Fibroblast of skin of right biceps (primary cell): Measurements from ENCODE around the gene ARL10.

Source experiments
- DNase-seq: peaks from one replicate; pipeline ENCODE4 v3.0.0-alpha.2; 2013

Gene ARL10

GRCh38 chr5:176362233-176362490 lies 3.1 kb upstream of the ARL10 start:
- DNase-seq, result no peak

- no peak for DNase-seq
These were observed 429 bp upstream of the ARL10 start for GRCh38 chr5:176364765-176365350.

- no peak for DNase-seq
These were observed 1.1 kb downstream of the ARL10 start for GRCh38 chr5:176366232-176366894.

GRCh38 chr5:176368726-176369125 lies 3.4 kb downstream of the ARL10 start:
- no peak for DNase-seq

- DNase-seq, result no peak
These were observed 4.8 kb downstream of the ARL10 start for GRCh38 chr5:176369934-176370711.

GRCh38 chr5:176371621-176372539 lies 6.6 kb downstream of the ARL10 start:
- DNase-seq, result no peak

GRCh38 chr5:176373100-176373818 lies 8.0 kb downstream of the ARL10 start:
- peak; percentile 13 for DNase-seq

GRCh38 chr5:176379881-176380280 lies 14.6 kb downstream of the ARL10 start:
- DNase-seq, result no peak

- no peak for DNase-seq
These were observed 16.1 kb downstream of the ARL10 start for GRCh38 chr5:176381423-176381822.

- no peak for DNase-seq
These were observed 16.7 kb downstream of the ARL10 start for GRCh38 chr5:176381979-176382378.

GRCh38 chr5:176382721-176383120 lies 17.4 kb downstream of the ARL10 start:
- DNase-seq, result no peak

GRCh38 chr5:176383248-176383905 lies 18.1 kb downstream of the ARL10 start:
- DNase-seq, result no peak

- DNase-seq, result no peak
These were observed 18.7 kb downstream of the ARL10 start for GRCh38 chr5:176383961-176384360.

- DNase-seq, result no peak
These were observed 19.2 kb downstream of the ARL10 start for GRCh38 chr5:176384366-176384930.

GRCh38 chr5:176384991-176385390 lies 19.7 kb downstream of the ARL10 start:
- no peak for DNase-seq

GRCh38 chr5:176386491-176386890 lies 21.2 kb downstream of the ARL10 start:
- no peak for DNase-seq

- DNase-seq, result no peak
These were observed 22.2 kb downstream of the ARL10 start for GRCh38 chr5:176387384-176387925.

GRCh38 chr5:176388003-176388443 lies 22.7 kb downstream of the ARL10 start:
- no peak for DNase-seq

GRCh38 chr5:176388444-176389134 lies 23.3 kb downstream of the ARL10 start, which contains the start of the genes HIGD2A and NOP16:
TSS of gene HIGD2A (plus strand) at chr5:176388751. CDS start at chr5:176388820, 69 bp downstream.
TSS of gene NOP16 (minus strand) at chr5:176388598. CDS start at chr5:176388539, 59 bp downstream.
- peak; percentile 99 for DNase-seq
